Naive thymus-derived CD4-positive, alpha-beta T cell (primary cell): ENCODE measurements around the gene NRN1L. TPM values are rescaled to one million over a fixed set of nuclear protein-coding genes. Genes with fewer than 3 reads are reported as not detected.

Source experiments
- ATAC-seq: fragments of 150-1000 bp; cut with Tn5 transposase; 2 replicates; pipeline ENCODE4 v1.10.0; 2021; ENCODE audit warnings: mild to moderate bottlenecking, moderate library complexity
- CTCF ChIA-PET: fragments of 350-600 bp; sonication (Branson Sonifier 250); formaldehyde crosslinking; loops from one replicate; lab custom pipeline; 2021; ENCODE audit warnings: antibody characterized with exemption; lab: Charles Lee
- POLR2A ChIA-PET: fragments of 350-600 bp; sonication (Branson Sonifier 250); formaldehyde crosslinking; loops from one replicate; lab custom pipeline; 2021; ENCODE audit warnings: antibody characterized with exemption, inconsistent platforms; lab: Charles Lee
- DNase-seq, 9 donors: peaks; one replicate each; pipeline versions ENCODE4 v3.0.0 to v3.0.0-alpha.2; 2020 to 2022; ENCODE audit warnings: mixed read lengths in 1 of 9
- H3K27ac ChIP-seq: one replicate; pipeline ENCODE4 v1.7.0; 2013; ENCODE audit warnings: mild to moderate bottlenecking, low read depth, low read length, moderate library complexity
- H3K27me3 ChIP-seq, 2 donors: one replicate each; pipeline ENCODE4 v1.7.0; 2013; ENCODE audit warnings: low read length in 2 of 2, mild to moderate bottlenecking in 2 of 2, moderate library complexity in 2 of 2; ENCODE audit not compliant: control insufficient read depth in 2 of 2, insufficient read depth in 2 of 2
- H3K36me3 ChIP-seq, 3 experiments: 1 replicate in 2 of 3; 2 replicates in 1 of 3; pipeline ENCODE4 v1.7.0; 2013; ENCODE audit warnings: low read length in 3 of 3, mild to moderate bottlenecking in 3 of 3, moderate library complexity in 1 of 3; ENCODE audit not compliant: insufficient read depth in 3 of 3, control insufficient read depth in 2 of 3
- H3K4me1 ChIP-seq, 2 donors: one replicate each; pipeline ENCODE4 v1.7.0; 2013; ENCODE audit warnings: low read length in 2 of 2, mild to moderate bottlenecking in 2 of 2, moderate library complexity in 1 of 2; ENCODE audit not compliant: control insufficient read depth in 2 of 2, insufficient read depth in 2 of 2
- H3K4me3 ChIP-seq: 2 replicates; pipeline ENCODE4 v1.7.0; 2013; ENCODE audit warnings: mild to moderate bottlenecking, low read length
- H3K9me3 ChIP-seq, 3 experiments: 1 replicate in 2 of 3; 2 replicates in 1 of 3; pipeline ENCODE4 v1.7.0; 2013; ENCODE audit warnings: low read length in 3 of 3; ENCODE audit not compliant: control insufficient read depth in 2 of 3
- H3K27ac Mint-ChIP-seq, 9 donors: one replicate each; pipeline ENCODE4 v1.8.0; 2020 to 2022; ENCODE audit warnings: mixed read lengths in 9 of 9, mild to moderate bottlenecking in 8 of 9, moderate library complexity in 5 of 9, inconsistent platforms in 2 of 9
- H3K27me3 Mint-ChIP-seq, 5 donors: one replicate each; pipeline ENCODE4 v1.8.0; 2021 to 2022; ENCODE audit warnings: mixed read lengths in 5 of 5, mild to moderate bottlenecking in 1 of 5
- H3K36me3 Mint-ChIP-seq, 5 donors: one replicate each; pipeline ENCODE4 v1.8.0; 2020 to 2022; ENCODE audit warnings: mixed read lengths in 5 of 5, mild to moderate bottlenecking in 3 of 5, inconsistent platforms in 1 of 5
- H3K4me1 Mint-ChIP-seq, 7 donors: one replicate each; pipeline ENCODE4 v1.8.0; 2020 to 2022; ENCODE audit warnings: mixed read lengths in 7 of 7, mild to moderate bottlenecking in 3 of 7, inconsistent platforms in 1 of 7
- H3K4me3 Mint-ChIP-seq, 10 donors: one replicate each; pipeline ENCODE4 v1.8.0; 2020 to 2022; ENCODE audit warnings: mild to moderate bottlenecking in 10 of 10, mixed read lengths in 10 of 10, moderate library complexity in 6 of 10, inconsistent platforms in 2 of 10
- H3K9me3 Mint-ChIP-seq, 11 donors: one replicate each; pipeline ENCODE4 v1.8.0; 2020 to 2022; ENCODE audit warnings: mixed read lengths in 11 of 11, mild to moderate bottlenecking in 4 of 11, inconsistent platforms in 1 of 11, moderate library complexity in 1 of 11
- intact Hi-C, 2 donors: fragments of 100-400 bp; cut with micrococcal nuclease; formaldehyde crosslinking; loops; one replicate each; pipeline ENCODE4 v1.15.1; 2023
- polyA plus RNA-seq, 2 donors: library from polyadenylated mRNA; unstranded; fragments of 300-500 nt; fragmentation: Illumina TruSeq; gene quantifications; one replicate each; pipeline ENCODE4 v1.2.3, GENCODE V29; 2021
- total RNA-seq, 6 experiments: library from RNA in 5 of 6; stranded (reverse) in 5 of 6; gene quantifications; 1 replicate in 5 of 6; 2 replicates in 1 of 6; pipeline ENCODE4 v1.2.3 and lab custom pipeline; 2021 to 2026

Gene NRN1L
- total and polyA plus RNA-seq, 7 experiments from 2014 or later, result 1.1 to 6.4 (median 3.2) TPM; not detected in 2

DNA sequence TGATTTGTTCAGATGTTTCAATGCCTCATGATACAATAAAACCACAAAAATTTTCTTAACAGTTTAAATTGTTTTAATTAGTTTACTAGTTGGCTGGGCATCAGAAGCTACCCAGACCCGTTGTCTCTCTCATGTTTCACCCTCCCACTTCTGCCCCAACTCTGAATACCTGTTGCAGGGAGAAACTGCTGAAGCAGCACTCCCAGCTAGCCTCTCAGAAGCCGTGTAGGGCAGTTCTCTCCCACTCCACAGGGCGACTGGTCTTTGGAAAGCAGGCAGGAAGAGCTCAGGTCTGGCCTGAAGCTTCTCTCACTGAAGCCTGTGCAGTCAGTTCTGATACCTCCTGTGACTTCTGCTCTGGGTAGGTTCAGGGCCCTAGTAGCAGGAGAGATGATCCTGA is 13.4 kb upstream of the NRN1L start:
- Mint-ChIP-seq H3K4me3 (peak overlapping the region in 2 of 10 donors; percentile 93 to 96), H3K27me3 (no peaks in the 10 kb centered on the region), H3K27ac (peak overlapping the region in 4 of 9 donors; percentile 49 to 90 (median 69)), H3K9me3 (no peaks in the 10 kb centered on the region), H3K36me3 (peaks cover 0 to 14% (median 4%) of the 10 kb centered on the region in 5 donors), H3K4me1 (peaks cover 25 to 38% (median 35%) of the 10 kb centered on the region in 7 donors)
- H3K36me3 ChIP-seq, result peaks cover 0 to 40% (median 4%) of the 10 kb centered on the region in 3 experiments
- H3K9me3 ChIP-seq, result no peaks in the 10 kb centered on the region
- H3K4me1 ChIP-seq, result peaks cover 19 to 29% of the 10 kb centered on the region in 2 donors
- ATAC-seq (no peak), DNase-seq (no peak)
- CTCF ChIA-PET, result interaction anchor here (0.9 to 1.2 kb wide), 2 partner anchors 13 to 30 kb away, joined by 4 to 5 read pairs; no protein-coding TSS in a partner anchor
- H3K27ac ChIP-seq, result no peak overlapping the region
- no peaks in the 10 kb centered on the region for H3K27me3 ChIP-seq
- intact Hi-C loops, result loop anchor here in 1 of 2 donors (5.0 kb wide), 1 partner anchor 39 kb away; no protein-coding TSS in a partner anchor
- POLR2A ChIA-PET, result interaction anchor here (0.6 to 1.5 kb wide), 5 partner anchors 22 to 65 kb away, joined by 3 to 10 read pairs (median 3); partner anchors contain the start of genes CENPT, PSKH1, PSMB10 and RANBP10
- H3K4me3 ChIP-seq, result no peak overlapping the region

- Histone ChIP-seq H3K4me1 (peaks cover 19 to 30% of the 10 kb centered on the region in 2 donors), H3K9me3 (no peaks in the 10 kb centered on the region), H3K36me3 (peaks cover 3 to 43% (median 7%) of the 10 kb centered on the region in 3 experiments), H3K27me3 (no peaks in the 10 kb centered on the region), H3K4me3 (peak overlapping the region; percentile 88), H3K27ac (peak overlapping the region; percentile 91)
- ATAC-seq, result no peak
- ChIA-PET CTCF (no interaction called here), POLR2A (interaction anchor here (0.7 to 1.5 kb wide), 4 partner anchors 21 to 66 kb away, joined by 3 to 10 read pairs (median 3); partner anchors contain the start of genes CENPT, PSKH1 and RANBP10)
- DNase-seq, result no peak
- Mint-ChIP-seq H3K4me1 (peaks cover 25 to 41% (median 36%) of the 10 kb centered on the region in 7 donors), H3K27me3 (no peaks in the 10 kb centered on the region), H3K4me3 (peak overlapping the region; percentile 88 to 96 (median 94)), H3K36me3 (peaks cover 0 to 21% (median 4%) of the 10 kb centered on the region in 5 donors), H3K27ac (peak overlapping the region; percentile 87 to 93 (median 91)), H3K9me3 (no peaks in the 10 kb centered on the region)
- intact Hi-C loops, result loop anchor here (1.0 to 5.0 kb wide), 8 partner anchors 29 to 351 kb away; partner anchors contain the start of genes RANBP10 (in 2 of the 2), TSNAXIP1 (in 2 of the 2), NFATC3 (in 1 of the 2) and THAP11 (in 1 of the 2)
These were observed 12.5 kb upstream of the NRN1L start for GRCh38 chr16:67872131-67872630.

DNA sequence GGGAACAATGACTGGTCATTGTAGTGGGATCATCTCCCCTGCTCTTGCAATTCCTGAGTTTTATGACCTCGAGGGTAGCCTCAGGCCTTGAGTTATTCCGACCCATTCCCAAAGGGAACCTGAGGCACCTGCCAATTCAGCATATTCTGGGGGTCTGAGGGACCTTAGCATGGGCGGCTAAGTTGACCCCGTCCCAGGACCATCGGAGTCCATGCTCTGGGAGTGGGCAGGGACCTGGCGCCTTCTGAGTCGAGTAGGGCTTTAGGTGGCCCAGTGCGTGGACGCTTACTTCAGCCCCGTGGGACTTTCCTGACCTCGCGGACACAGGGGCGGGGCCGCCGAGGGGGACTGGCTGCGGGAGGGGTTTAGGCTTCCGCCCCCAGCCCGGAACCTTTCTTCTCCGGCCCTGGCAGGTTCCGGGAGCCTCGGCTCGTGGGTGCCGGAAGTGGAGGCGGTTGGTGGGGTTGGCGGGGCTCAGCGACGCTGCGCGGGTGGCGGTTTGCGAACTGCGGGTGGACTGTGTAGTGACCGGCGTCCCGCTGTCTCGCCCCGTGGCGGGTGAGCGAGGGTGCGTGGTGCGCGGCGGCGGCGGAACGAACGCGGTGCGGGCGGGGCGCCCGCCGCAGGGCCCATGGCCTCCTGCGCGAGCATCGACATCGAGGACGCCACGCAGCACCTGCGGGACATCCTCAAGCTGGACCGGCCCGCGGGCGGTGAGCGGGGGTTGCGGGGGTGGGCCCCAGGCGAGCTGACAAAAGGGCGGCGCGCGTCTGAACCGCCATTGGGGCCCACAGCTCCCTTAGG is 11.9 kb upstream of the NRN1L start, which contains the start of gene EDC4:
EDC4 (plus strand) TSS at position 422 of the 804 bp plus-strand sequence; CDS start at position 632, 210 bp downstream.
- H3K36me3 Mint-ChIP-seq, result peaks cover 0 to 27% (median 4%) of the 10 kb centered on the region in 5 donors
- peaks cover 25 to 41% (median 36%) of the 10 kb centered on the region in 7 donors for H3K4me1 Mint-ChIP-seq
- peak within 1 kb of the TSS; percentile 88 for H3K4me3 ChIP-seq
- POLR2A ChIA-PET, result interaction anchor here (0.6 to 2.8 kb wide), 10 partner anchors 9 to 1098 kb away, joined by 3 to 23 read pairs (median 4); partner anchors contain the start of genes CENPT, NUTF2, PSKH1 and PSMB10
- CTCF ChIA-PET, result interaction anchor here (0.5 to 1.0 kb wide), 6 partner anchors 9 to 325 kb away, joined by 3 to 4 read pairs (median 3); no protein-coding TSS in a partner anchor
- no peaks in the 10 kb centered on the region for H3K27me3 ChIP-seq
- H3K4me3 Mint-ChIP-seq, result peak within 1 kb of the TSS; percentile 88 to 96 (median 94)
- H3K27ac ChIP-seq, result peak within 1 kb of the TSS; percentile 91
- peak; percentile 75 to 96 (median 83) for DNase-seq
- peak; percentile 96 for ATAC-seq
- H3K9me3 ChIP-seq, result no peaks in the 10 kb centered on the region
- peak within 1 kb of the TSS; percentile 90 to 97 (median 92) for H3K27ac Mint-ChIP-seq
- intact Hi-C loops, result loop anchor here (1.0 to 5.0 kb wide), 13 partner anchors 20 to 352 kb away; partner anchors contain the start of genes NUTF2 (in 2 of the 2), RANBP10 (in 2 of the 2), THAP11 (in 2 of the 2) and TSNAXIP1 (in 2 of the 2)
- no peaks in the 10 kb centered on the region for H3K9me3 Mint-ChIP-seq
- H3K27me3 Mint-ChIP-seq, result no peaks in the 10 kb centered on the region
- peaks cover 19 to 30% of the 10 kb centered on the region in 2 donors for H3K4me1 ChIP-seq
- H3K36me3 ChIP-seq, result peaks cover 10 to 46% (median 13%) of the 10 kb centered on the region in 3 experiments

DNA sequence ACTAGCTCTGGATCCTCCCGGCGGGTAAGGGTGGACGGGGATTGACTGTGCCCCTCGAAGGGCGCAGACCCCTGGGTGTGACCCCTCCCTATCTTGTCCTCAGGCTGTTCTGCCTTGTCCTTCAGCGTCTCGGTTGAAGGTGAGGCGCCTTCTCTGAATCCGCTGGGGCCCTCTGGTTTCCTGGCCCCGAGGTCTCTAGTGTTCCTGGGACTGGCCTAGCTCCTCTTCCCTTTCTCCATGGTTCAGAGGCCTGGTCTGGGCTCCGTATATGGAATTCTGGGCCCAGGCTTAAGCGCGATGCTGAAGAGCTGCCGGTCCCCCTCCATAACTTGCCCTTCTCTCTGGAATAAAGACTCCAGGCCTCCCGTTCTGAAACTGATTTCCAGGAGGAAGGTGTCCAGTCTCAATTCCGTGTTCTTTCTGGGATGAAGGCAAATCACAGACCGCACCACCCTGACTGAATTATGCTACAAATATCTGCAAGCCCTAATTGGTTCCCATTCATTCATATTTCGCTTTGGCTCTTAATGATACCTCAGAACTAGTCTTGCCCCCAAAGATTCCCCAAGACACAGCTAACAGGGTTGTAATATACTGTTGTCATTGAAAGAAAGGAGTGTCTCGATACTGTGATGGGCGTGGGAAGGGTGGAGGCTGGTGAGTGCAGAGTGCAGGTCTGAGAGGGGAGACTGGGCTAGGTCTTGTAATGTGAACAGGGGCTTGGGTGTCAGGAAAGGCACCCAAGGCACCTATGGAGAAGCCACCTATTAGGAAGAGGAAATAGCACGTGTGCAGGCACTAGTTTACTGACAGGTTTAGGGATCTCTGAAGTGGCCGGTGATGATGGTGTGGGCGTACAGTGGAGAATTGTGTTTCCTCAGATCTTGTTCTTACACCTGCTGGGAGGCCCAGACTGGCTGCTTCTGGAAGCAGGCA is 11.0 kb upstream of the NRN1L start:
- CTCF ChIA-PET, result interaction anchor here (0.5 to 1.0 kb wide), 6 partner anchors 8 to 326 kb away, joined by 3 to 4 read pairs (median 3); no protein-coding TSS in a partner anchor
- POLR2A ChIA-PET, result interaction anchor here (0.6 to 2.8 kb wide), 12 partner anchors 8 to 1097 kb away, joined by 3 to 23 read pairs (median 4); partner anchors contain the start of genes CENPT, NUTF2, PSKH1 and PSMB10
- Histone ChIP-seq H3K9me3 (no peaks in the 10 kb centered on the region), H3K4me1 (peaks cover 19 to 30% of the 10 kb centered on the region in 2 donors), H3K27me3 (no peaks in the 10 kb centered on the region), H3K4me3 (peak overlapping the region; percentile 88), H3K27ac (peak overlapping the region; percentile 91), H3K36me3 (peaks cover 18 to 48% (median 18%) of the 10 kb centered on the region in 3 experiments)
- Mint-ChIP-seq H3K27ac (peak overlapping the region; percentile 90 to 97 (median 92)), H3K4me1 (peaks cover 25 to 41% (median 36%) of the 10 kb centered on the region in 7 donors), H3K27me3 (no peaks in the 10 kb centered on the region), H3K9me3 (no peaks in the 10 kb centered on the region), H3K4me3 (peak overlapping the region; percentile 88 to 96 (median 94)), H3K36me3 (peaks cover 0 to 35% (median 4%) of the 10 kb centered on the region in 5 donors)
- peak; percentile 1 for ATAC-seq
- DNase-seq, result no peak
- intact Hi-C loops, result loop anchor here (1.0 to 5.0 kb wide), 10 partner anchors 20 to 353 kb away; partner anchors contain the start of genes NUTF2 (in 2 of the 2), THAP11 (in 2 of the 2), PSKH1 (in 1 of the 2) and RANBP10 (in 1 of the 2)

DNA sequence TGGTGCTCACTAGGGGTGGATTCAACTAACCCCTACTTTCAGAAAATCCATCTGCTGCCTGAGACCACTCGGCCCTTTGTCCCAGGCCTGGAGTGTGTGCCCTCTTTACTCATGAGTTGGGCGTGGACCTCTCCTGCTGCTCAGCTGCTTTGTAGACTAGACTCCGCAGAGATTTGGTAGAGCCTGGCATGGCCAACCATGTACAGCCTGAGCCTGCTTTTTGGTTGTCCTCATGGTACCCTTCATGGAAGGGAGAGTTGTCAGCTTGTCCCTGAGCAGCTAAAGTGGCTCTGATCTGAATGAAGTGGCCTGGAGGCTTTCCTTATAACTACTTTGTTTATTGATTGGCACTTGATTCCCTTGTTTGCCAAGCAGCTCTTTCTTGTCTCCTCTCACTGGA is 10.3 kb upstream of the NRN1L start:
- no peak for ATAC-seq
- no peaks in the 10 kb centered on the region for H3K9me3 ChIP-seq
- H3K27ac ChIP-seq, result peak overlapping the region; percentile 91
- intact Hi-C loops, result loop anchor here in 1 of 2 donors (5.0 kb wide), 1 partner anchor 42 kb away; no protein-coding TSS in a partner anchor
- CTCF ChIA-PET, result no interaction called here
- H3K27me3 ChIP-seq, result no peaks in the 10 kb centered on the region
- peaks cover 19 to 30% of the 10 kb centered on the region in 2 donors for H3K4me1 ChIP-seq
- Mint-ChIP-seq H3K27me3 (no peaks in the 10 kb centered on the region), H3K4me3 (peak overlapping the region; percentile 88 to 96 (median 94)), H3K4me1 (peaks cover 25 to 41% (median 36%) of the 10 kb centered on the region in 7 donors), H3K36me3 (peaks cover 0 to 42% (median 4%) of the 10 kb centered on the region in 5 donors), H3K27ac (peak overlapping the region; percentile 90 to 97 (median 92)), H3K9me3 (no peaks in the 10 kb centered on the region)
- peaks cover 20 to 52% (median 22%) of the 10 kb centered on the region in 3 experiments for H3K36me3 ChIP-seq
- DNase-seq, result no peak
- peak overlapping the region; percentile 88 for H3K4me3 ChIP-seq
- POLR2A ChIA-PET, result interaction anchor here (1.3 to 2.8 kb wide), 8 partner anchors 8 to 72 kb away, joined by 3 to 23 read pairs (median 6); partner anchors contain the start of genes CENPT, NUTF2, PSKH1 and PSMB10
